Neural progenitor cell (in vitro differentiated cells): ENCODE results near the gene OR10V1. TPM values are rescaled to one million over a fixed set of nuclear protein-coding genes. Genes with fewer than 3 reads are reported as not detected.

Experiments
- DNase-seq: peaks from one replicate; pipeline ENCODE4 v3.0.0-alpha.2; 2016; ENCODE audit warnings: low spot score
- H2AFZ ChIP-seq: fragments of 200-600 bp; sonication (generic); replicated peaks from 2 replicates; pipeline ENCODE4 v1.6.1; 2016; ENCODE audit warnings: antibody characterized with exemption
- H3F3A ChIP-seq: fragments of 200-600 bp; sonication (generic); 2 replicates; pipeline ENCODE4 v1.6.1; 2016; ENCODE audit warnings: antibody characterized with exemption, low read depth
- H3K27ac ChIP-seq: fragments of 200-600 bp; sonication (generic); 2 replicates; pipeline ENCODE4 v1.5.1; 2016; ENCODE audit warnings: mild to moderate bottlenecking
- H3K27me3 ChIP-seq: fragments of 200-600 bp; sonication (generic); 2 replicates; pipeline ENCODE4 v1.6.1; 2016; ENCODE audit warnings: mild to moderate bottlenecking, moderate library complexity
- H3K36me3 ChIP-seq: fragments of 200-600 bp; sonication (generic); 2 replicates; pipeline ENCODE4 v1.5.1; 2016
- H3K4me1 ChIP-seq: fragments of 200-600 bp; sonication (generic); 2 replicates; pipeline ENCODE4 v1.6.1; 2016; ENCODE audit warnings: mixed run types
- H3K4me2 ChIP-seq: fragments of 200-600 bp; sonication (generic); 2 replicates; pipeline ENCODE4 v1.6.1; 2016
- H3K4me3 ChIP-seq: fragments of 200-600 bp; sonication (generic); 2 replicates; pipeline ENCODE4 v1.5.1; 2016
- H3K79me2 ChIP-seq: fragments of 200-600 bp; sonication (generic); 2 replicates; pipeline ENCODE4 v1.6.1; 2016; ENCODE audit warnings: low read depth
- H3K9ac ChIP-seq: fragments of 200-600 bp; sonication (generic); 2 replicates; pipeline ENCODE4 v1.6.1; 2016
- H3K9me3 ChIP-seq: fragments of 200-600 bp; sonication (generic); 2 replicates; pipeline ENCODE4 v1.5.1; 2016; ENCODE audit warnings: low read depth
- H4K20me1 ChIP-seq: fragments of 200-600 bp; sonication (generic); 2 replicates; pipeline ENCODE4 v1.6.1; 2016; ENCODE audit warnings: low read depth
- H3K27ac Mint-ChIP-seq: 3 replicates; pipeline ENCODE4 v1.8.0; 2021; ENCODE audit warnings: mixed read lengths
- H3K27me3 Mint-ChIP-seq: 2 replicates; pipeline ENCODE4 v1.8.0; 2022; ENCODE audit warnings: low read depth, mild to moderate bottlenecking, inconsistent platforms, moderate library complexity, mixed read lengths; ENCODE audit not compliant: insufficient read depth
- H3K36me3 Mint-ChIP-seq: 3 replicates; pipeline ENCODE4 v1.8.0; 2021; ENCODE audit warnings: mixed read lengths
- H3K4me1 Mint-ChIP-seq: 3 replicates; pipeline ENCODE4 v1.8.0; 2021; ENCODE audit warnings: mixed read lengths
- H3K4me3 Mint-ChIP-seq: 3 replicates; pipeline ENCODE4 v1.8.0; 2021; ENCODE audit warnings: mild to moderate bottlenecking, moderate library complexity, mixed read lengths
- H3K9me3 Mint-ChIP-seq: 3 replicates; pipeline ENCODE4 v1.8.0; 2020; ENCODE audit warnings: mixed read lengths
- EZH2 ChIP-seq: fragments of 200-600 bp; sonication (generic); IDR thresholded peaks from 2 replicates; pipeline ENCODE4 v1.6.1; 2017; ENCODE audit warnings: antibody characterized with exemption, mild to moderate bottlenecking, moderate library complexity
- EZH2phosphoT487 ChIP-seq: fragments of 200-600 bp; sonication (generic); IDR thresholded peaks from 2 replicates; pipeline ENCODE4 v1.6.1; 2017; ENCODE audit warnings: antibody characterized with exemption
- total RNA-seq: library from RNA; depleted of rRNA; stranded (reverse); fragments of >200 nt; gene quantifications from 2 replicates; pipeline ENCODE4 v1.2.3, GENCODE V29; 2015; ENCODE audit warnings: low replicate concordance
- TF ChIP-seq, protein P1 (sequence below): fragments of 200-600 bp; sonication (generic); IDR thresholded peaks from 2 replicates; pipeline ENCODE4 v1.5.1; 2017; ENCODE audit warnings: antibody characterized with exemption, mild to moderate bottlenecking

Gene OR10V1
- total RNA-seq, 1 donor from 2014 or later, result not detected

DNA sequence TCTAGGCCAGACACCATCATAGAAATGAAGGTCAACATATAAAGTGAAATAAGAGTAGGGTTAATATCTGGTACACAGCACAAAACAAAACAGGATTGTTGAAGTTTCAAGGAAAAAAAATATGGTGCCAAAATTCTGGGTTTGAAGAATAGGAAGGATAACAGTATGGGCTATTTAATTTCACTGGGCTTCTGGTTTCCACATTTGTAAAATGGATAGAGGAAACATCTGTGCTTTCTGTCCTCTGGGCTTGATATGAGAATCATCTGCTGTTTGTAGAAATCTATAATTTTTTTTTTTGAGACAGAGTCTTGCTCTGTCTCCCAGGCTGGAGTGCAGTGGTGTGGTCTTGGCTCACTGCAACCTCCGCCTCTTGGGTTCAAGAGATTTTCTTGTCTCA is 13.8 kb upstream of the OR10V1 start:
- H3K4me2 ChIP-seq, result no peak overlapping the region
- Mint-ChIP-seq H3K9me3 (no peaks in the 10 kb centered on the region), H3K4me1 (no peaks in the 10 kb centered on the region), H3K36me3 (no peaks in the 10 kb centered on the region), H3K27ac (no peak overlapping the region), H3K4me3 (no peak overlapping the region), H3K27me3 (no peaks in the 10 kb centered on the region)
- H3K9me3 ChIP-seq, result no peaks in the 10 kb centered on the region
- no peaks in the 10 kb centered on the region for H3F3A ChIP-seq
- no peak overlapping the region for H3K27ac ChIP-seq
- no peaks in the 10 kb centered on the region for H3K79me2 ChIP-seq
- no peak overlapping the region for H3K4me3 ChIP-seq
- no peaks in the 10 kb centered on the region for H3K4me1 ChIP-seq
- no peak for TF ChIP-seq EZH2
- DNase-seq, result no peak
- no peaks in the 10 kb centered on the region for H4K20me1 ChIP-seq
- H3K9ac ChIP-seq, result no peak overlapping the region
- H3K27me3 ChIP-seq, result no peaks in the 10 kb centered on the region
- H2AFZ ChIP-seq, result no peak overlapping the region
- no peaks in the 10 kb centered on the region for H3K36me3 ChIP-seq

DNA sequence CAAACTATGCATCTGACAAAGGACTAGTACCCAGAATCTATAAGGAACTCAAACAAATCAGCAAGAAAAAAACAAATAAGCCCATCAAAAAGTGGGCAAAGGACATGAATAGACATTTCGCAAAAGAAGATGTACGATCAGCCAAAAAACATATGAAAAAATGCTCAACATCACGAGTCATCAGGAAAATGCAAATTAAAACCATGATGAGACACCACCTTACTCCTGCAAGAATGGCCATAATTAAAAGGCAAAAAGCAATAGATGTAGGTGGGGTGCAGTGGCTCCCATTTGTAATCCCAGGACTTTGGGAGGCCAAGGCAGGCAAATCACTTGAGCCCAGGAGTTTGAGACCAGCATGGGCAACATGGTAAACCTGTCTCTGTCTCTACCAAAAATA is 10.4 kb upstream of the OR10V1 start:
- no peaks in the 10 kb centered on the region for H3K36me3 Mint-ChIP-seq
- Histone ChIP-seq H3K79me2 (no peaks in the 10 kb centered on the region), H3K4me3 (no peak overlapping the region), H3K36me3 (no peaks in the 10 kb centered on the region), H3K4me1 (no peaks in the 10 kb centered on the region), H3K27ac (no peak overlapping the region), H3K9me3 (no peaks in the 10 kb centered on the region), H3K4me2 (no peak overlapping the region), H2AFZ (no peak overlapping the region), H4K20me1 (no peaks in the 10 kb centered on the region), H3K27me3 (no peaks in the 10 kb centered on the region), H3K9ac (no peak overlapping the region), H3F3A (no peaks in the 10 kb centered on the region)
- no peaks in the 10 kb centered on the region for H3K9me3 Mint-ChIP-seq
- DNase-seq, result no peak
- no peak overlapping the region for H3K27ac Mint-ChIP-seq
- H3K4me1 Mint-ChIP-seq, result no peaks in the 10 kb centered on the region
- TF ChIP-seq, protein P1, sequence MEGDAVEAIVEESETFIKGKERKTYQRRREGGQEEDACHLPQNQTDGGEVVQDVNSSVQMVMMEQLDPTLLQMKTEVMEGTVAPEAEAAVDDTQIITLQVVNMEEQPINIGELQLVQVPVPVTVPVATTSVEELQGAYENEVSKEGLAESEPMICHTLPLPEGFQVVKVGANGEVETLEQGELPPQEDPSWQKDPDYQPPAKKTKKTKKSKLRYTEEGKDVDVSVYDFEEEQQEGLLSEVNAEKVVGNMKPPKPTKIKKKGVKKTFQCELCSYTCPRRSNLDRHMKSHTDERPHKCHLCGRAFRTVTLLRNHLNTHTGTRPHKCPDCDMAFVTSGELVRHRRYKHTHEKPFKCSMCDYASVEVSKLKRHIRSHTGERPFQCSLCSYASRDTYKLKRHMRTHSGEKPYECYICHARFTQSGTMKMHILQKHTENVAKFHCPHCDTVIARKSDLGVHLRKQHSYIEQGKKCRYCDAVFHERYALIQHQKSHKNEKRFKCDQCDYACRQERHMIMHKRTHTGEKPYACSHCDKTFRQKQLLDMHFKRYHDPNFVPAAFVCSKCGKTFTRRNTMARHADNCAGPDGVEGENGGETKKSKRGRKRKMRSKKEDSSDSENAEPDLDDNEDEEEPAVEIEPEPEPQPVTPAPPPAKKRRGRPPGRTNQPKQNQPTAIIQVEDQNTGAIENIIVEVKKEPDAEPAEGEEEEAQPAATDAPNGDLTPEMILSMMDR, result no peak
- TF ChIP-seq EZH2 (no peak), EZH2phosphoT487 (no peak)
- no peaks in the 10 kb centered on the region for H3K27me3 Mint-ChIP-seq
- no peak overlapping the region for H3K4me3 Mint-ChIP-seq

DNA sequence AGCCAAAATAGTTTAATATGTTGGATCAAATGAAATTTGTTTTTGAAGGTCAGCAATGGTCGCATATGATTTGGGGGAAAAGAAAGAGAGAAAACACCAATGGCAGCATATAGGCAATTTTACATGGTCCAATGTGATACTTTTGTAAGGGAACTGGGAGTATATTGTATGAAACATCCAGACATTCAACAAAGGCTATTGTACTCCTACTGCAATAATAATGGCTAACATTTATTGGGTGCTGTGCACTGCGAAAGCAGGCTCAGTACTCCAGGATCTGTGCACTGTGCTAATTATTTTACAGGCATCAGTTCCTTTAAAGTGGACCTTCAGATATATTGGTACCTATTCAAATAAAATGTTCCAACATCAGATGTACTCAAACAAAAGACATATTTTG is 5.9 kb upstream of the OR10V1 start:
- TF ChIP-seq, protein P1, result no peak
- no peak for TF ChIP-seq EZH2phosphoT487
- TF ChIP-seq EZH2, result no peak
- Mint-ChIP-seq H3K4me1 (no peaks in the 10 kb centered on the region), H3K9me3 (no peaks in the 10 kb centered on the region)

DNA sequence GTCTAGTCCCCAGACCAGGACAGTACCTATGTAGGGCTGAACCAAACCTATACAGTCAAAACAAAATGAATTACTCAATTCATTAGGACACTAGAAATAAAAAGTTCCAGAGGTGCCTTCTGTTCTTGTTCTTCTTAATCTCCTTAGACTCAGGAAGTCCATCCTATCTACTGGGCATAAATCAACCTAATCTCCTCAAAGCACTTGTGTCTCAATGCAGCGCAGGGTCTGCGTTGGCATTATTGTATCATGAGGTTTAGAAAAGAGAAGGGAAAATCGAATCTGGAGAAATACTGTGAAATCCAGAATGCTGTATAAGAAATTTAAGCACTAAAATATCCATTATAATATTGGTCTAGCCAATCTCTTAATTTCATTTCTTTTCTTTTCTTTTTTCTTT is 2.4 kb upstream of the OR10V1 start:
- Histone ChIP-seq H3K79me2 (no peaks in the 10 kb centered on the region), H3K27ac (no peak overlapping the region), H3K4me3 (no peak overlapping the region), H3K4me1 (no peaks in the 10 kb centered on the region), H3K4me2 (no peak overlapping the region), H2AFZ (no peak overlapping the region), H3K27me3 (no peaks in the 10 kb centered on the region), H3K9ac (no peak overlapping the region), H3K36me3 (no peaks in the 10 kb centered on the region), H3K9me3 (no peaks in the 10 kb centered on the region), H3F3A (no peaks in the 10 kb centered on the region), H4K20me1 (no peaks in the 10 kb centered on the region)
- H3K9me3 Mint-ChIP-seq, result no peaks in the 10 kb centered on the region
- H3K27ac Mint-ChIP-seq, result no peak overlapping the region
- H3K4me3 Mint-ChIP-seq, result no peak overlapping the region
- H3K27me3 Mint-ChIP-seq, result peaks cover 2% of the 10 kb centered on the region
- DNase-seq, result no peak
- no peaks in the 10 kb centered on the region for H3K36me3 Mint-ChIP-seq
- TF ChIP-seq EZH2, result no peak
- TF ChIP-seq, protein P1, result no peak
- no peak for TF ChIP-seq EZH2phosphoT487
- no peaks in the 10 kb centered on the region for H3K4me1 Mint-ChIP-seq

More for the DNA sequence above, 5.9 kb upstream of the OR10V1 start:
- no peak overlapping the region for H3K27ac ChIP-seq
- H3K36me3 Mint-ChIP-seq, result no peaks in the 10 kb centered on the region
- no peak for DNase-seq
- no peak overlapping the region for H3K27ac Mint-ChIP-seq
- H3K9ac ChIP-seq, result no peak overlapping the region
- no peaks in the 10 kb centered on the region for H4K20me1 ChIP-seq
- no peak overlapping the region for H2AFZ ChIP-seq
- peaks cover 2% of the 10 kb centered on the region for H3K27me3 Mint-ChIP-seq
- no peaks in the 10 kb centered on the region for H3K27me3 ChIP-seq
- no peaks in the 10 kb centered on the region for H3K4me1 ChIP-seq
- H3K79me2 ChIP-seq, result no peaks in the 10 kb centered on the region
- H3K4me3 Mint-ChIP-seq, result no peak overlapping the region
- no peak overlapping the region for H3K4me3 ChIP-seq
- H3F3A ChIP-seq, result no peaks in the 10 kb centered on the region
- no peaks in the 10 kb centered on the region for H3K9me3 ChIP-seq
- no peaks in the 10 kb centered on the region for H3K36me3 ChIP-seq
- no peak overlapping the region for H3K4me2 ChIP-seq
